HCT116 (cell line): ENCODE results near the gene DEFB132. TPM values are rescaled to one million over a fixed set of nuclear protein-coding genes. Genes with fewer than 3 reads are reported as not detected.

Experiments used
- ATAC-seq: fragments of 200-7000 bp; cut with Tn5 transposase; 2 replicates; pipeline ENCODE4 v1.9.1; 2020; ENCODE audit warnings: mild to moderate bottlenecking, moderate library complexity
- BruUV-seq: library from RNA; stranded (reverse); fragments of 400-500 nt; replicated peaks from 2 replicates; lab custom pipeline; 2021; lab: Mats Ljungman, UMichigan
- CTCF ChIA-PET: fragments of 300-600 bp; sonication (Branson Sonifier 250); formaldehyde crosslinking; loops from one replicate; lab custom pipeline; 2021; ENCODE audit warnings: antibody characterized with exemption; lab: Charles Lee
- POLR2A ChIA-PET: fragments of 300-600, 350-600 bp; sonication (Branson Sonifier 250); formaldehyde crosslinking; loops from one replicate; lab custom pipeline; 2021; ENCODE audit warnings: antibody characterized with exemption; lab: Charles Lee
- RAD21 ChIA-PET, 2 experiments: fragments of 300-600 bp; sonication (Branson Sonifier 250); formaldehyde crosslinking; loops; one replicate each; lab custom pipeline; 2023; ENCODE audit warnings: low total read pairs in 2 of 2; ENCODE audit not compliant: uncharacterized antibody in 2 of 2, unreplicated experiment in 2 of 2, low non-redundant PET in 1 of 2; lab: Charles Lee
- DNase-seq: peaks from one replicate; pipeline ENCODE4 v3.0.0-alpha.2; 2010; ENCODE audit warnings: low read depth, low spot score
- H2AFZ ChIP-seq: fragments of 200-600 bp; shearing (Covaris generic), sonication (generic); 2 replicates; pipeline ENCODE4 v1.6.1; 2017; ENCODE audit warnings: low read depth, mixed run types, mixed read lengths, antibody characterized with exemption, low read length; ENCODE audit not compliant: poor library complexity, severe bottlenecking
- H3K27ac ChIP-seq: 2 replicates; pipeline ENCODE4 v1.5.1; 2012; ENCODE audit warnings: low read depth, low read length
- H3K27me3 ChIP-seq: fragments of 200-600 bp; sonication (generic); 2 replicates; pipeline ENCODE4 v1.6.1; 2016; ENCODE audit warnings: mixed run types, low read length, mixed read lengths; ENCODE audit not compliant: insufficient read depth
- H3K36me3 ChIP-seq, 2 experiments: fragments of 200-500 bp in 1 of 2; fragments of 200-600 bp in 1 of 2; sonication (Bioruptor generic) in 1 of 2; sonication (generic) in 1 of 2; 2 replicates each; pipeline versions ENCODE4 v1.5.1 to v1.6.1; 2014 to 2016; ENCODE audit warnings: low read length in 2 of 2, inconsistent platforms in 1 of 2, mixed read lengths in 1 of 2, mixed run types in 1 of 2; ENCODE audit not compliant: insufficient read depth in 2 of 2, control insufficient read depth in 1 of 2
- H3K4me1 ChIP-seq, 2 experiments: fragments of 200-600 bp in 1 of 2; sonication (generic) in 1 of 2; 2 replicates each; pipeline versions ENCODE4 v1.5.1 to v1.6.1; 2012 to 2017; ENCODE audit warnings: low read length in 2 of 2, inconsistent platforms in 1 of 2, mild to moderate bottlenecking in 1 of 2, mixed read lengths in 1 of 2, mixed run types in 1 of 2, moderate library complexity in 1 of 2; ENCODE audit not compliant: insufficient read depth in 2 of 2, control insufficient read depth in 1 of 2
- H3K4me2 ChIP-seq: fragments of 200-600 bp; sonication (generic); 2 replicates; pipeline ENCODE4 v1.6.1; 2017; ENCODE audit warnings: mixed run types, low read length, mixed read lengths
- H3K4me3 ChIP-seq, 2 experiments: fragments of 200-600 bp in 1 of 2; sonication (generic) in 1 of 2; replicated peaks in 1 of 2; 2 replicates each; pipeline ENCODE4 v1.5.1; 2011 to 2016; ENCODE audit warnings: low read length in 2 of 2, control low read depth in 1 of 2, low read depth in 1 of 2, mild to moderate bottlenecking in 1 of 2, mixed read lengths in 1 of 2, mixed run types in 1 of 2
- H3K79me2 ChIP-seq: fragments of 200-600 bp; sonication (generic); 2 replicates; pipeline ENCODE4 v1.6.1; 2017; ENCODE audit warnings: mild to moderate bottlenecking, mixed run types, low read length, moderate library complexity, mixed read lengths; ENCODE audit not compliant: insufficient read depth
- H3K9ac ChIP-seq: fragments of 200-600 bp; sonication (generic); 2 replicates; pipeline ENCODE4 v1.6.1; 2016; ENCODE audit warnings: low read length, mixed read lengths
- H3K9me2 ChIP-seq: fragments of 200-600 bp; sonication (generic), shearing (Covaris generic); 2 replicates; pipeline ENCODE4 v1.6.1; 2017; ENCODE audit warnings: mixed run types, mild to moderate bottlenecking, moderate library complexity; ENCODE audit not compliant: insufficient read depth
- H3K9me3 ChIP-seq, 2 experiments: fragments of 200-500 bp in 1 of 2; fragments of 200-600 bp in 1 of 2; sonication (Bioruptor generic) in 1 of 2; sonication (generic) in 1 of 2; 2 replicates each; pipeline ENCODE4 v1.6.1; 2014 to 2017; ENCODE audit warnings: low read length in 2 of 2, mixed read lengths in 2 of 2, inconsistent platforms in 1 of 2, low read depth in 1 of 2, mild to moderate bottlenecking in 1 of 2, mixed run types in 1 of 2, moderate library complexity in 1 of 2; ENCODE audit not compliant: control insufficient read depth in 1 of 2, insufficient read depth in 1 of 2
- H4K20me1 ChIP-seq: fragments of 200-600 bp; sonication (generic), shearing (Covaris generic); 2 replicates; pipeline ENCODE4 v1.6.1; 2017; ENCODE audit warnings: mixed run types, mild to moderate bottlenecking, moderate library complexity; ENCODE audit not compliant: insufficient read depth
- CEBPB ChIP-seq: IDR thresholded peaks from 2 replicates; pipeline ENCODE4 v1.6.1; 2012; ENCODE audit warnings: low read depth
- EGR1 ChIP-seq: IDR thresholded peaks from 2 replicates; pipeline ENCODE4 v1.6.1; 2012; ENCODE audit warnings: low read depth
- ELF1 ChIP-seq: IDR thresholded peaks from 2 replicates; pipeline ENCODE4 v1.6.1; 2012; ENCODE audit warnings: low read depth, borderline replicate concordance
- EZH2 ChIP-seq: fragments of 200-600 bp; sonication (generic); IDR thresholded peaks from 2 replicates; pipeline ENCODE4 v1.6.1; 2017; ENCODE audit warnings: antibody characterized with exemption, mixed run types
- MAX ChIP-seq: IDR thresholded peaks from 2 replicates; pipeline ENCODE4 v1.6.1; 2012
- POLR2A ChIP-seq: IDR thresholded peaks from 2 replicates; pipeline ENCODE4 v1.7.0; 2011; ENCODE audit warnings: borderline replicate concordance; ENCODE audit not compliant: insufficient read depth, insufficient read length; ENCODE audit errors: extremely low read depth
- RAD21 ChIP-seq: IDR thresholded peaks from 2 replicates; pipeline ENCODE4 v1.6.1; 2012; ENCODE audit warnings: low read depth, mild to moderate bottlenecking
- ZBTB33 ChIP-seq: IDR thresholded peaks from 2 replicates; pipeline ENCODE4 v1.6.1; 2011; ENCODE audit warnings: mild to moderate bottlenecking, low read length, moderate library complexity; ENCODE audit not compliant: insufficient replicate concordance; ENCODE audit errors: extremely low read depth
- intact Hi-C: fragments of 100-400 bp; cut with micrococcal nuclease; formaldehyde crosslinking; loops from 2 replicates; pipeline ENCODE4 v1.10.0; 2022
- total RNA-seq: library from RNA; stranded (reverse); gene quantifications from one replicate; pipeline ENCODE4 v1.2.1, GENCODE V29; 2021; ENCODE audit not compliant: unreplicated experiment
- TF ChIP-seq, protein P1 (sequence below): IDR thresholded peaks from 2 replicates; pipeline ENCODE4 v1.6.1; 2012; ENCODE audit warnings: low read depth

Gene DEFB132
- total RNA-seq, 1 experiment from 2014 or later = not detected

GRCh38 chr20:310645-311044 is 53.1 kb downstream of the DEFB132 start:
- no peaks in the 10 kb centered on the region for H3K79me2 ChIP-seq
- CTCF ChIA-PET = no interaction called here

More at GRCh38 chr20:310645-311044, 53.1 kb downstream of the DEFB132 start:
- ATAC-seq (no peak), DNase-seq (no peak)
- no TSS peak for BruUV-seq
- H3K4me2 ChIP-seq = no peak overlapping the region
- H2AFZ ChIP-seq = no peak overlapping the region
- peaks cover 0 to 12% of the 10 kb centered on the region in 2 experiments; a peak in 2 of 4 replicates for H3K4me1 ChIP-seq
- no peaks in the 10 kb centered on the region for H3K27me3 ChIP-seq
- no peaks in the 10 kb centered on the region for H3K9me2 ChIP-seq
- H3K9me3 ChIP-seq = no peaks in the 10 kb centered on the region
- H4K20me1 ChIP-seq = no peaks in the 10 kb centered on the region
- TF ChIP-seq MAX (no peak), EGR1 (no peak), EZH2 (no peak), ZBTB33 (no peak), CEBPB (no peak), ELF1 (no peak), POLR2A (no peak), RAD21 (no peak)
- TF ChIP-seq, protein P1, sequence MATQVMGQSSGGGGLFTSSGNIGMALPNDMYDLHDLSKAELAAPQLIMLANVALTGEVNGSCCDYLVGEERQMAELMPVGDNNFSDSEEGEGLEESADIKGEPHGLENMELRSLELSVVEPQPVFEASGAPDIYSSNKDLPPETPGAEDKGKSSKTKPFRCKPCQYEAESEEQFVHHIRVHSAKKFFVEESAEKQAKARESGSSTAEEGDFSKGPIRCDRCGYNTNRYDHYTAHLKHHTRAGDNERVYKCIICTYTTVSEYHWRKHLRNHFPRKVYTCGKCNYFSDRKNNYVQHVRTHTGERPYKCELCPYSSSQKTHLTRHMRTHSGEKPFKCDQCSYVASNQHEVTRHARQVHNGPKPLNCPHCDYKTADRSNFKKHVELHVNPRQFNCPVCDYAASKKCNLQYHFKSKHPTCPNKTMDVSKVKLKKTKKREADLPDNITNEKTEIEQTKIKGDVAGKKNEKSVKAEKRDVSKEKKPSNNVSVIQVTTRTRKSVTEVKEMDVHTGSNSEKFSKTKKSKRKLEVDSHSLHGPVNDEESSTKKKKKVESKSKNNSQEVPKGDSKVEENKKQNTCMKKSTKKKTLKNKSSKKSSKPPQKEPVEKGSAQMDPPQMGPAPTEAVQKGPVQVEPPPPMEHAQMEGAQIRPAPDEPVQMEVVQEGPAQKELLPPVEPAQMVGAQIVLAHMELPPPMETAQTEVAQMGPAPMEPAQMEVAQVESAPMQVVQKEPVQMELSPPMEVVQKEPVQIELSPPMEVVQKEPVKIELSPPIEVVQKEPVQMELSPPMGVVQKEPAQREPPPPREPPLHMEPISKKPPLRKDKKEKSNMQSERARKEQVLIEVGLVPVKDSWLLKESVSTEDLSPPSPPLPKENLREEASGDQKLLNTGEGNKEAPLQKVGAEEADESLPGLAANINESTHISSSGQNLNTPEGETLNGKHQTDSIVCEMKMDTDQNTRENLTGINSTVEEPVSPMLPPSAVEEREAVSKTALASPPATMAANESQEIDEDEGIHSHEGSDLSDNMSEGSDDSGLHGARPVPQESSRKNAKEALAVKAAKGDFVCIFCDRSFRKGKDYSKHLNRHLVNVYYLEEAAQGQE = no peak
- intact Hi-C loops = no loop called here
- no peak overlapping the region for H3K4me3 ChIP-seq
- H3K36me3 ChIP-seq = no peaks in the 10 kb centered on the region
- no peak overlapping the region for H3K27ac ChIP-seq
- H3K9ac ChIP-seq = no peak overlapping the region
- POLR2A ChIA-PET = interaction anchor here (1.0 kb wide), 1 partner anchor 13 kb away, joined by 3 read pairs; no protein-coding TSS in a partner anchor
- RAD21 ChIA-PET = no interaction called here

Other genes with a start within 250 kb of the DEFB132 start
- gene DEFB125, start 170.1 kb upstream of the DEFB132 start, total RNA-seq = not detected
- gene DEFB126, start 115.1 kb upstream of the DEFB132 start, total RNA-seq = not detected
- not detected for gene DEFB127, start 100.3 kb upstream of the DEFB132 start, total RNA-seq
- not detected for gene DEFB128, start 68.0 kb upstream of the DEFB132 start, total RNA-seq
- gene DEFB129, start 30.5 kb upstream of the DEFB132 start, total RNA-seq = not detected
- 22.1 TPM for gene C20orf96, start 33.0 kb downstream of the DEFB132 start, total RNA-seq
- 19.3 TPM for gene ZCCHC3, start 39.8 kb downstream of the DEFB132 start, total RNA-seq
- 40.4 TPM for gene SOX12, start 67.8 kb downstream of the DEFB132 start, total RNA-seq
- 1.9 TPM for gene NRSN2, start 89.4 kb downstream of the DEFB132 start, total RNA-seq
- 113 TPM for gene TRIB3, start 123.0 kb downstream of the DEFB132 start, total RNA-seq
- 180 TPM for gene RBCK1, start 150.6 kb downstream of the DEFB132 start, total RNA-seq
- gene TBC1D20, start 204.8 kb downstream of the DEFB132 start, total RNA-seq = 32.3 TPM